Breast epithelium (tissue), 4 donors: ENCODE results near the gene NCK2. TPM values are rescaled to one million over a fixed set of nuclear protein-coding genes. Genes with fewer than 3 reads are reported as not detected.

ENCODE experiments used
- DNase-seq, 2 donors: peaks; one replicate each; pipeline ENCODE4 v3.0.0-alpha.2; 2019; ENCODE audit warnings: low spot score in 2 of 2
- H3K27ac ChIP-seq, 2 donors: fragments of 200-600 bp; sonication (generic) in 1 of 2; one replicate each; pipeline ENCODE4 v1.5.1; 2016 to 2019; ENCODE audit warnings: mild to moderate bottlenecking in 1 of 2
- H3K27me3 ChIP-seq, 2 donors: fragments of 200-600 bp; sonication (generic) in 1 of 2; one replicate each; pipeline versions ENCODE4 v1.5.1 to v1.6.0; 2017 to 2019; ENCODE audit warnings: control low read depth in 1 of 2, mild to moderate bottlenecking in 1 of 2
- H3K36me3 ChIP-seq: fragments of 200-600 bp; one replicate; pipeline ENCODE4 v1.5.1; 2019
- H3K4me1 ChIP-seq, 2 donors: fragments of 200-600 bp; sonication (generic); one replicate each; pipeline ENCODE4 v1.5.1; 2016 to 2019; ENCODE audit warnings: control low read depth in 1 of 2
- H3K4me3 ChIP-seq, 3 donors: fragments of 200-600 bp; sonication (generic); 1 replicate in 2 of 3; 2 replicates in 1 of 3; pipeline ENCODE4 v1.5.1; 2016 to 2019; ENCODE audit warnings: mild to moderate bottlenecking in 3 of 3, moderate library complexity in 2 of 3
- H3K9me3 ChIP-seq, 2 donors: fragments of 200-600 bp; sonication (generic) in 1 of 2; one replicate each; pipeline ENCODE4 v1.5.1; 2016 to 2019; ENCODE audit warnings: control low read depth in 1 of 2
- POLR2A ChIP-seq: fragments of 450-650 bp; IDR thresholded peaks from one replicate; pipeline ENCODE4 v1.6.1; 2016; ENCODE audit warnings: antibody characterized with exemption, mild to moderate bottlenecking, moderate library complexity
- POLR2AphosphoS5 ChIP-seq, 3 donors: sonication (generic); formaldehyde crosslinking; IDR thresholded peaks; one replicate each; pipeline ENCODE4 v1.6.1; 2017; ENCODE audit warnings: antibody characterized with exemption in 3 of 3
- intact Hi-C: fragments of 100-400 bp; cut with DNase I; formaldehyde crosslinking; loops from one replicate; pipeline ENCODE4 v1.15.1; 2023; ENCODE audit warnings: low total_unique reads
- total RNA-seq, 3 donors: library from RNA; depleted of rRNA; stranded (reverse); fragments of >200 nt; gene quantifications; one replicate each; pipeline ENCODE4 v1.1.0, GENCODE V29; 2016
- TF ChIP-seq, protein P1 (sequence below), 3 donors: fragments of 450-650 bp; IDR thresholded peaks; one replicate each; pipeline ENCODE4 v1.5.1; 2016 to 2017; ENCODE audit warnings: antibody characterized with exemption in 3 of 3, mild to moderate bottlenecking in 3 of 3, moderate library complexity in 3 of 3

Gene NCK2
- total RNA-seq, 3 donors from 2014 or later = 42.0 to 54.3 (median 46.9) TPM

DNA sequence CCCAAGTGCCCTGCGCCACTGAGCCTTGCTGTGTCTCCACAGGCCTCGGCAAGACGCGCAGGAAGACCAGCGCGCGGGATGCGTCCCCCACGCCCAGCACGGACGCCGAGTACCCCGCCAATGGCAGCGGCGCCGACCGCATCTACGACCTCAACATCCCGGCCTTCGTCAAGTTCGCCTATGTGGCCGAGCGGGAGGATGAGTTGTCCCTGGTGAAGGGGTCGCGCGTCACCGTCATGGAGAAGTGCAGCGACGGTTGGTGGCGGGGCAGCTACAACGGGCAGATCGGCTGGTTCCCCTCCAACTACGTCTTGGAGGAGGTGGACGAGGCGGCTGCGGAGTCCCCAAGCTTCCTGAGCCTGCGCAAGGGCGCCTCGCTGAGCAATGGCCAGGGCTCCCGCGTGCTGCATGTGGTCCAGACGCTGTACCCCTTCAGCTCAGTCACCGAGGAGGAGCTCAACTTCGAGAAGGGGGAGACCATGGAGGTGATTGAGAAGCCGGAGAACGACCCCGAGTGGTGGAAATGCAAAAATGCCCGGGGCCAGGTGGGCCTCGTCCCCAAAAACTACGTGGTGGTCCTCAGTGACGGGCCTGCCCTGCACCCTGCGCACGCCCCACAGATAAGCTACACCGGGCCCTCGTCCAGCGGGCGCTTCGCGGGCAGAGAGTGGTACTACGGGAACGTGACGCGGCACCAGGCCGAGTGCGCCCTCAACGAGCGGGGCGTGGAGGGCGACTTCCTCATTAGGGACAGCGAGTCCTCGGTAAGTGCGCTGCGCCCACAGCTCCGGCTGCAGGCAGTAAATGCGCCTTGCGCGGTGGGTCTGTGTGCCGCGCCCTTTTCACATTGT is 136.8 kb downstream of the NCK2 start:
- no peak overlapping the region for H3K4me3 ChIP-seq
- DNase-seq = no peak
- no peak for TF ChIP-seq POLR2A
- TF ChIP-seq POLR2AphosphoS5 (IDR thresholded peaks at IDR 0.05) = no peak
- TF ChIP-seq, protein P1, sequence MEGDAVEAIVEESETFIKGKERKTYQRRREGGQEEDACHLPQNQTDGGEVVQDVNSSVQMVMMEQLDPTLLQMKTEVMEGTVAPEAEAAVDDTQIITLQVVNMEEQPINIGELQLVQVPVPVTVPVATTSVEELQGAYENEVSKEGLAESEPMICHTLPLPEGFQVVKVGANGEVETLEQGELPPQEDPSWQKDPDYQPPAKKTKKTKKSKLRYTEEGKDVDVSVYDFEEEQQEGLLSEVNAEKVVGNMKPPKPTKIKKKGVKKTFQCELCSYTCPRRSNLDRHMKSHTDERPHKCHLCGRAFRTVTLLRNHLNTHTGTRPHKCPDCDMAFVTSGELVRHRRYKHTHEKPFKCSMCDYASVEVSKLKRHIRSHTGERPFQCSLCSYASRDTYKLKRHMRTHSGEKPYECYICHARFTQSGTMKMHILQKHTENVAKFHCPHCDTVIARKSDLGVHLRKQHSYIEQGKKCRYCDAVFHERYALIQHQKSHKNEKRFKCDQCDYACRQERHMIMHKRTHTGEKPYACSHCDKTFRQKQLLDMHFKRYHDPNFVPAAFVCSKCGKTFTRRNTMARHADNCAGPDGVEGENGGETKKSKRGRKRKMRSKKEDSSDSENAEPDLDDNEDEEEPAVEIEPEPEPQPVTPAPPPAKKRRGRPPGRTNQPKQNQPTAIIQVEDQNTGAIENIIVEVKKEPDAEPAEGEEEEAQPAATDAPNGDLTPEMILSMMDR (IDR thresholded peaks at IDR 0.05) = no peak
- H3K4me1 ChIP-seq = no peaks in the 10 kb centered on the region
- H3K27me3 ChIP-seq = no peaks in the 10 kb centered on the region
- intact Hi-C loops = loop anchor here (2.0 kb wide), 1 partner anchor 35 kb away; no protein-coding TSS in a partner anchor
- H3K27ac ChIP-seq = no peak overlapping the region
- H3K9me3 ChIP-seq = no peaks in the 10 kb centered on the region
- H3K36me3 ChIP-seq = peaks cover 4% of the 10 kb centered on the region

DNA sequence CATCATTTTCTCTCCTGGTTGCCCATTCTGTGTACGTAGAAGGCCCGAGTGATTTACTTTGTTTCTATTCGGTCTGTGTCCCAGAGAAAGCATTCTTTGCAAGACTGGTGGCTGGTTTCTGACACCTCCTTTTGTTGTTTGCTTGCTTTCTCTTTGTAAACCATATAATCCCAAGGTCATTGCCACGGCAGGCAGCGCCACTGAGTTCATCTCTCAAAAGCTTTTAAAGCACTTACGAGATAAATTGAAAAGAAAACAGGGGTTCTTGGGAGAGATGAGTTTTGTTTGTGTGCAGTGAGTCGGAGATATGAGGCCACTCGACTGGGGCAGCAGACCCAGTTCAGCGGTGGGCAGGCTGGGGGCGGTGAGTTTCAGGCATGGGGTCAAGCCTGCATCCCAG is 137.6 kb downstream of the NCK2 start:
- Histone ChIP-seq H3K36me3 (peaks cover 4% of the 10 kb centered on the region), H3K9me3 (no peaks in the 10 kb centered on the region), H3K4me3 (no peak overlapping the region), H3K4me1 (no peaks in the 10 kb centered on the region), H3K27me3 (no peaks in the 10 kb centered on the region), H3K27ac (no peak overlapping the region)
- intact Hi-C loops = no loop called here
- no peak for DNase-seq
- TF ChIP-seq POLR2A (no peak), POLR2AphosphoS5 (IDR thresholded peaks at IDR 0.05) (no peak)
- TF ChIP-seq, protein P1 (IDR thresholded peaks at IDR 0.05) = no peak

DNA sequence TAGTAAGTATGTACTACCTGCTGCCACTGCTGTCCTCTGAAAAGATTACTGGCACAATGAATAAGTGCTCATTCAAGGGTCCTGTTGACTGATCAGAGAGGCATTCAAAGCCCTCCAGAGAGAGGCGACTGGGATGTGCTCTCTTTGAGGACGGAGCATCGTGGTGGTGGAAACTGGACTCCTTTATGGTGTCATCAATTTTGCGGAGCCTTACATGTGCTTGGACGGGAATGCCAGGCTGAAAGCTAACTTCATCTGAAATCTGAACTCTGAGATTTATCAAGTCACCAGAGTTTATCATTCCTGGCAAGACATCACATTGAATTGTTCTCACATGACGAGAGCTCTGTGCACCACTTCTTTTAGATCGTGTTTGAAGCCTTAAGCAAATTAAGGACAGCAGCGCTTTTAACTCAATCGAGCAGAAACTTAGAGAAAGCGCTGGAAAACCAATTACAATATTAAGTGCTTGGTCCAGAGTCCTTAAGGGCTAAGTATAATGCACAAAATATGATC is 138.3 kb downstream of the NCK2 start:
- Histone ChIP-seq H3K27ac (no peak overlapping the region), H3K36me3 (peaks cover 4% of the 10 kb centered on the region), H3K9me3 (no peaks in the 10 kb centered on the region), H3K27me3 (no peaks in the 10 kb centered on the region), H3K4me1 (no peaks in the 10 kb centered on the region), H3K4me3 (no peak overlapping the region)
- intact Hi-C loops = no loop called here
- DNase-seq = no peak
- no peak for TF ChIP-seq POLR2AphosphoS5 (IDR thresholded peaks at IDR 0.05)
- no peak for TF ChIP-seq POLR2A
- TF ChIP-seq, protein P1 (IDR thresholded peaks at IDR 0.05) = no peak

DNA sequence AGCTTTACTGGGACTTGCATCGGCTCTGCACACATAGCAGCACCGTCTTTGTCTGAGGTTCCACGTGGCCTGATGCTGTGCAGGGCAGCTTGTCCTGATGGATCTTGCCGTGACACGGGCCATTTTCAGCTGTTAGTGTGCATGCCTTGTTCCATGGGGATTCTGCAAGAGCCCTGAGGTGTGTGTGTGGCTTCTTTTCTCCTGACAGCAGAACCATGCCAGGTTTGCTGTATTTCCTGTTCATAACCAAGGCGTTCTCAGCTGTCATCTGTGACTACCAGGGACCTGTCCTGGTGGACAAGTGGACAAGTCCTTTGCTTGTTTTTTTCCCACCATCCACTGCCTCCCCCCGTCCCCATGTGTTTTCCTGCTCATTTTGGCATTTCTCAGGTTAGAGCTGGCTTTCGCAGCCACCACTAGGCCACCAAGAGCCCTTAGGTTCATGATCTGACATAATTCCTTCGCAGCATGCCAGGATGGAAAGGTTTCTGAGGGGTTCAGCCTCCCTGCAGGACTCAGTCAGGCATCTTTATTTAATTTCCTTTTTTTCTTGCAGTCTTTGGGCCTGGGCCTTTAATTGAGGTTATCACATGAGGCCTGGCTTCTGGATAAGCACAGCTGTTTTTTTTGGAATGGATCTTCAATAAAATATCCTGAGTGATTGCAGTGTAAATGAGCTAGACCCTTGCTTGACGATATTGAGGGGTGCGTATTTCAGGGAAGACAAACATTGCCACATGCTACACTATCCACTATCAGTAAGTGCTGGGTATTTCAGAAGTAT is 139.4 kb downstream of the NCK2 start:
- TF ChIP-seq, protein P1 (IDR thresholded peaks at IDR 0.05) = no peak
- no peak for TF ChIP-seq POLR2A
- no peak for TF ChIP-seq POLR2AphosphoS5 (IDR thresholded peaks at IDR 0.05)
- no peaks in the 10 kb centered on the region for H3K27me3 ChIP-seq
- H3K9me3 ChIP-seq = peaks cover 7% of the 10 kb centered on the region in 2 donors
- no peaks in the 10 kb centered on the region for H3K4me1 ChIP-seq
- intact Hi-C loops = no loop called here
- DNase-seq = no peak
- peaks cover 4% of the 10 kb centered on the region for H3K36me3 ChIP-seq
- peak overlapping the region in 1 of 2 donors; percentile 13 for H3K27ac ChIP-seq
- H3K4me3 ChIP-seq = no peak overlapping the region
